ENCODE data around the gene SIPA1. TPM values are rescaled to one million over a fixed set of nuclear protein-coding genes. Genes with fewer than 3 reads are reported as not detected.
"Not testable (repeated sequence)": the region's sequence is repeated elsewhere in the genome, so short reads cannot be mapped to it uniquely, and the experiment has no call there.

Gene SIPA1
- total and polyA plus RNA-seq, 4 donors: 10.6 to 43.6 (median 34.8) TPM

DNA sequence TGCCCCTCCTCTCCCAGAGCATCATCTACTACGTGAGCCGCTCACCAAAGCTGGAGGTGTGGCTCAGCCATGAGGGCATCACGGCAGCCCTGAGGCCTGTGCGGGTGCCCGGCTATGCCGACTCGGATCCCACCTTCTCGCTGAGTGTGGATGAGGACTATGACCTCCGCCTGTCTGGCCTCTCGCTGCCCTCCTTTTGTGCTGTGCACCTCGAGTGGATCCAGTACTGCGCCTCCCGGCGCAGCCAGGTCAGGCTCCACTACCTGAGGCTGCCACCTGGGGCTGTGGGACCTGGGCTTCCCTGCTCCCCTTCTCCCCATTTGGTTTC, 3.8 kb upstream of the SIPA1 start:
- 95% methylated on average over 14 of the region's 14 CpGs for WGBS (ENCODE audit: insufficient coverage)
- DNase-seq (ENCODE audit: low read depth in 4 of 6, low spot score in 6 of 6): no peak
- Histone ChIP-seq H3K9me3 (ENCODE audit: control insufficient read depth, insufficient read depth, low read length) (no peaks in the 10 kb centered on the region), H3K4me3 (ENCODE audit: low read depth, low read length) (no peak overlapping the region), H3K4me1 (ENCODE audit: control insufficient read depth, insufficient read depth, low read length) (peaks cover 26% of the 10 kb centered on the region), H3K27me3 (ENCODE audit: control insufficient read depth, insufficient read depth, low read length) (no peaks in the 10 kb centered on the region), H3K27ac (ENCODE audit: low read depth, low read length) (no peak overlapping the region), H3K36me3 (ENCODE audit: control insufficient read depth, insufficient read depth, low read length) (peaks cover 85% of the 10 kb centered on the region)

DNA sequence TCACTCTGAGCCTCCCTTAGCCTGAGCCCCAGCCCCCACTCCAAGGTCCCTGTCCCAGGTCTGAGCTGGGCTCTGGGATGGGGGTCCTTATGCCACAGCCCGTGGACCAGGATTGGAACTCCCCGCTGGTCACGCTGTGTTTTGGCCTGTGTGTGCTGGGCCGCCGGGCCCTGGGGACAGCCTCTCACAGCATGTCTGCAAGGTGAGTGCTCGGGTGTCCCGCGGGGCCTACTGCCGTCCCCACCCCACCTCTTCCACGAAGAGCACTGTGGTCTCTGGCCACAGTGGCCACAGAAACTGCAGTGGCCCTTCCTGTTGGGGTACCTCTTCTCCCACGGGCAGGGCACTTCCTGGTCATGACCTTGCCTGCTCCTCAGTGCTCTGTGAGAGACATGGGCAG, 3.5 kb upstream of the SIPA1 start:
- no peak overlapping the region for H3K4me3 ChIP-seq (ENCODE audit: low read depth, low read length)
- WGBS (ENCODE audit: insufficient coverage): 95% methylated on average over 11 of the region's 11 CpGs
- no peaks in the 10 kb centered on the region for H3K27me3 ChIP-seq (ENCODE audit: control insufficient read depth, insufficient read depth, low read length)
- H3K27ac ChIP-seq (ENCODE audit: low read depth, low read length): no peak overlapping the region
- peaks cover 30% of the 10 kb centered on the region for H3K4me1 ChIP-seq (ENCODE audit: control insufficient read depth, insufficient read depth, low read length)
- H3K9me3 ChIP-seq (ENCODE audit: control insufficient read depth, insufficient read depth, low read length): no peaks in the 10 kb centered on the region
- H3K36me3 ChIP-seq (ENCODE audit: control insufficient read depth, insufficient read depth, low read length): peaks cover 81% of the 10 kb centered on the region
- DNase-seq (ENCODE audit: low read depth in 4 of 6, low spot score in 6 of 6): no peak

DNA sequence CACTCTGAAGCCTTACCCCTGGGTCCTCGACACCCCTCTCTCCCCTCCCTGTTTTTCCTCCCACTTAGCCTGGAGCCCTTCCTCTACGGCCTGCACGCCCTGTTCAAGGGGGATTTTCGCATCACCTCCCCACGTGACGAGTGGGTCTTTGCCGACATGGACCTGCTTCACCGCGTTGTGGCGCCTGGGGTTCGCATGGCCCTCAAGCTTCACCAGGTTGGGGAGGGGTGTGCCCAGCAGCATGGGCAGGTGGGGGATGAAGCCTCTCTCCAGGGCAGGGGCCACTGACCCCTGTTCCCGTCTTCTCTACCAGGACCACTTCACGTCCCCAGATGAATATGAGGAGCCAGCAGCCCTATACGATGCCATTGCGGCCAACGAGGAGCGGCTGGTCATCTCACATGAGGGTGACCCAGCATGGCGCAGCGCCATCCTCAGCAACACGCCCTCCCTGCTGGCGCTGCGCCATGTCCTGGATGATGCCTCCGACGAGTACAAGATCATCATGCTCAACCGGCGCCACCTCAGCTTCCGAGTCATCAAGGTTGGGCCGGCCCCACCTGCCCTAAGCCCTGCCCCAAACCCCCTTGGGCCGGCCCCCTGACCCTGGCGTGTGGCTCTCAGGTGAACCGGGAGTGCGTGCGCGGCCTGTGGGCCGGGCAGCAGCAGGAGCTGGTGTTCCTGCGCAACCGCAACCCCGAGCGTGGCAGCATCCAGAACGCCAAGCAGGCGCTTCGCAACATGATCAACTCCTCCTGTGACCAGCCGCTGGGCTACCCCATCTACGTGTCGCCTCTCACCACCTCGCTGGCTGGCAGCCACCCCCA, 2.8 kb upstream of the SIPA1 start:
- H3K9me3 ChIP-seq (ENCODE audit: control insufficient read depth, insufficient read depth, low read length): no peaks in the 10 kb centered on the region
- H3K4me1 ChIP-seq (ENCODE audit: control insufficient read depth, insufficient read depth, low read length): peaks cover 37% of the 10 kb centered on the region
- 96% methylated on average over 41 of the region's 46 CpGs for WGBS (ENCODE audit: insufficient coverage)
- H3K27ac ChIP-seq (ENCODE audit: low read depth, low read length): no peak overlapping the region
- H3K36me3 ChIP-seq (ENCODE audit: control insufficient read depth, insufficient read depth, low read length): peaks cover 79% of the 10 kb centered on the region
- H3K4me3 ChIP-seq (ENCODE audit: low read depth, low read length): no peak overlapping the region
- no peak for DNase-seq (ENCODE audit: low read depth in 4 of 6, low spot score in 6 of 6)
- no peaks in the 10 kb centered on the region for H3K27me3 ChIP-seq (ENCODE audit: control insufficient read depth, insufficient read depth, low read length)

DNA sequence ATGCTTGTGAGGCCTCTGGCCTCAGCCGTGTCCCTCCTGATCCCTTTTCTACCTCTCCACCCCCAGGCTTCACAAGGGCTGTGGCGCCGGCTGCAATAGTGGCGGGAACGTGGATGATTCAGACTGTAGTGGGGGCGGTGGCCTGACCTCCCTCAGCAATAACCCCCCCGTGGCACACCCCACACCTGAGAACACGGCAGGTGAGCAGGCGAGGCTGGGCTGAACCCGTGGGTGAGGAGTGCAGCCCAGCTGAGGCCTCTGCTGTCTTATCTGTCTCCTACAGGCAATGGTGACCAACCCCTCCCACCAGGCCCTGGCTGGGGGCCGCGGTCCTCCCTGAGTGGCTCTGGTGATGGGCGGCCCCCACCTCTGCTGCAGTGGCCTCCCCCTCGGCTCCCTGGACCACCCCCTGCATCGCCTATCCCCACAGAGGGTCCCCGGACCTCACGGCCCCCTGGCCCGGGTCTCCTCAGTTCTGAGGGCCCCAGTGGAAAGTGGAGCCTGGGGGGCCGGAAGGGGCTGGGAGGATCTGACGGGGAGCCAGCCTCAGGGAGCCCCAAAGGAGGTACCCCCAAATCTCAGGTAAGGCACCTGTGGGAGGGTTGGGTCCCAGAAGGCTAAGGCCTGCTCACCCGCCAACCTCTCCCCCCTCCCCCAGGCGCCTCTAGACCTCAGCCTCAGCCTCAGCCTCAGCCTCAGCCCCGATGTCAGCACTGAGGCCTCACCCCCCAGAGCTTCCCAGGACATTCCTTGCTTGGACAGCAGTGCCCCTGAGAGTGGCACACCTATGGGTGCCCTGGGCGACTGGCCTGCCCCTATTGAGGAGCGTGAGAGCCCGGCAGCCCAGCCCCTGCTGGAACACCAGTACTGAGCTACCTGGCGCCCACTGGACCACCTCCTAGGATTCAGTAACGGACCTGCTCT, 1.5 kb upstream of the SIPA1 start:
- H3K27me3 ChIP-seq (ENCODE audit: control insufficient read depth, insufficient read depth, low read length): no peaks in the 10 kb centered on the region
- peaks cover 47% of the 10 kb centered on the region for H3K4me1 ChIP-seq (ENCODE audit: control insufficient read depth, insufficient read depth, low read length)
- DNase-seq (ENCODE audit: low read depth in 4 of 6, low spot score in 6 of 6): no peak
- H3K27ac ChIP-seq (ENCODE audit: low read depth, low read length): no peak overlapping the region
- 94% methylated on average over 22 of the region's 28 CpGs for WGBS (ENCODE audit: insufficient coverage)
- H3K9me3 ChIP-seq (ENCODE audit: control insufficient read depth, insufficient read depth, low read length): no peaks in the 10 kb centered on the region
- H3K4me3 ChIP-seq (ENCODE audit: low read depth, low read length): no peak overlapping the region
- H3K36me3 ChIP-seq (ENCODE audit: control insufficient read depth, insufficient read depth, low read length): peaks cover 80% of the 10 kb centered on the region

DNA sequence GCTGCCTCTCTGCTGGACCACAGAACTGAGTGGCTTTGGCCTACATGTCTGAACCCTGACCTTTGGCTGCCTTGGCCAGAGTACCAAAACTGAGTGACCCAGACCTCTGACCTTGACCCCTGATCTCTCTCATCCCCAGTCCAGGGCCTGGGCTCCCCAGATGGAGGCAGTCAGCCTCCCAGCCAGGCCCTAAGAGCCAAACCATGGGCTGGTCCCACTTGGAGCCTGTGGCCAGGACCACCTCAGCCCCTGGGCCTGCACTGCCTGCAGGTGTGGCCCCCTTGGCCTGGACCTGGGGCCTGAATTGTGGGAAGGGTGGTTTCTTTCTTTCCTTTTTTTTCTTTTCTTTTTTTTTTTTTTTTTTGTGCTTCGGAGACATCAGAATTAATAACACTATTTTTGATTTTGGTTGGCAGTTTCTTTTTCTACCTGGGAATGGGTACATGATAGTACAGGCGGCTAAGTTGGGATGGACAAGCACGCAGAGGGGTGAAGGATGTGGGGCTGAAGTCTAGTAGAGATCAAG, 806 bp upstream of the SIPA1 start:
- Histone ChIP-seq H3K27me3 (ENCODE audit: control insufficient read depth, insufficient read depth, low read length) (no peaks in the 10 kb centered on the region), H3K36me3 (ENCODE audit: control insufficient read depth, insufficient read depth, low read length) (peaks cover 77% of the 10 kb centered on the region), H3K27ac (ENCODE audit: low read depth, low read length) (peak overlapping the region; percentile 61), H3K4me3 (ENCODE audit: low read depth, low read length) (no peak overlapping the region), H3K4me1 (ENCODE audit: control insufficient read depth, insufficient read depth, low read length) (peaks cover 55% of the 10 kb centered on the region), H3K9me3 (ENCODE audit: control insufficient read depth, insufficient read depth, low read length) (no peaks in the 10 kb centered on the region)
- 90% methylated on average over 2 of the region's 3 CpGs for WGBS (ENCODE audit: insufficient coverage)
- DNase-seq (ENCODE audit: low read depth in 4 of 6, low spot score in 6 of 6): no peak

DNA sequence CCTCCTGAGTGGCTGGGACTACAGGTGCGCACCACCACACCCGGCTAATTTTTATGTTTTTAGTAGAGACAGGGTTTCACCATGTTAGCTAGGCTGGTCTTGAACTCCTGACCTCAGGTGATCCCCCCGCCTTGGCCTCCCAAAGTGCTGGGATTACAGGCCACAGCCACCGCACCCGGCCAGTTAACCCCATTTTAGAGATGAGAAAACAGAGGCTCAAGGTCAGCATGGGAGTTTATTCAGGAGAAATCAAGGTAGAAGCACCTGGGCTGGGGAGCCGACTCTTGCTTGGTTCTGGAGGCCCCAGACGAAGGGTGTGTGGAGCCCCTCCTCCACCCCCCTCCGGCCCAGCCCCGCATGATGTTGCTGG, 1.3 kb downstream of the SIPA1 start:
- Histone ChIP-seq H3K36me3 (ENCODE audit: control insufficient read depth, insufficient read depth, low read length) (peaks cover 63% of the 10 kb centered on the region), H3K27ac (ENCODE audit: low read depth, low read length) (peak overlapping the region; percentile 95), H3K4me3 (ENCODE audit: low read depth, low read length) (peak overlapping the region; percentile 78), H3K4me1 (ENCODE audit: control insufficient read depth, insufficient read depth, low read length) (peaks cover 65% of the 10 kb centered on the region)
- not testable (repeated sequence) for H3K9me3 ChIP-seq (ENCODE audit: control insufficient read depth, insufficient read depth, low read length); H3K27me3 ChIP-seq (ENCODE audit: control insufficient read depth, insufficient read depth, low read length); DNase-seq (ENCODE audit: low read depth in 4 of 6, low spot score in 6 of 6)
- 84% methylated on average over 5 of the region's 9 CpGs for WGBS (ENCODE audit: insufficient coverage)

DNA sequence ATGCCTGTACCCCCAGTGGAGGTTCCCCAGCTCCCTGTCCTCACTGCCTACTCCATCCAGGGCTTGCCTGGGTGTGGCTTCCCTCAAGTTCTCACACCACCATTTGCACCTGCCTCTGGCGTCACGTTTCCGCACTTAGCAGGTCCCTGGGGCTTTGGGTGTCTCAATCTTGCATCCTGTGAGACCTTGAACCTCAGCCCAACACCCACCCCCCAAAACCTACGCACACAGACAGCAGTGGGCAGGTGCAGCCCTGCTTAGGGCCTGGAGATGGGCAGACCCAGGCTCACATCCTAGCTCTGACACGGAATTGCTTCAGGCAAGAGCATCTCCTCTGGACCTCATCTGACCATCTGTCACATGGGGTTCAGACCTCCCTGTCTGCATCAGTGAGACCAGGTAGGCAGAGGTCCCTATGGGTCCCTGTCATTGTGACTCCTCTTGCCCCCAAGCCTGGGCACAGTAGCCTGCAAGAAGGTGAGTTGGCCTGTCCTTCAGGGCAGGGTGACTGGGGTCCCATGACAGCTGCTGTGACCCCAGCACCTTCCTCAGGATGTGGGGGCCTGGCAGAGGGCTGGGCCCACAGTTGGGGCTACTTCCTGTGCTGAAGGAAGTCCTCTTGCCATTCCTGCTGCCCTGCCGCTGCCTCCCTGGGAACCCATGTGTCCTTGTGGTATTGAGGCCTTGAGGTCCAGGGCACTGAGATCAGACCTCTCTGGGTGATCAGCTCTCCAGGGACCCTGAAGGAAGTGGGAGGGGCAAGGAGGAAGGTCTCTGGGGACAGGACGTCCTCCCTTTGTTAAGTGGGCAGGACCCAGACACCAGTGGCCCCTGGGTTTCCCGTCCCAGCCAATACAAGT, 2.0 kb downstream of the SIPA1 start:
- 80% methylated on average over 8 of the region's 8 CpGs for WGBS (ENCODE audit: insufficient coverage)
- Histone ChIP-seq H3K4me1 (ENCODE audit: control insufficient read depth, insufficient read depth, low read length) (peaks cover 65% of the 10 kb centered on the region), H3K4me3 (ENCODE audit: low read depth, low read length) (peak overlapping the region; percentile 5), H3K27ac (ENCODE audit: low read depth, low read length) (peak overlapping the region; percentile 61), H3K9me3 (ENCODE audit: control insufficient read depth, insufficient read depth, low read length) (no peaks in the 10 kb centered on the region), H3K36me3 (ENCODE audit: control insufficient read depth, insufficient read depth, low read length) (peaks cover 60% of the 10 kb centered on the region), H3K27me3 (ENCODE audit: control insufficient read depth, insufficient read depth, low read length) (no peaks in the 10 kb centered on the region)
- no peak for DNase-seq (ENCODE audit: low read depth in 4 of 6, low spot score in 6 of 6)

DNA sequence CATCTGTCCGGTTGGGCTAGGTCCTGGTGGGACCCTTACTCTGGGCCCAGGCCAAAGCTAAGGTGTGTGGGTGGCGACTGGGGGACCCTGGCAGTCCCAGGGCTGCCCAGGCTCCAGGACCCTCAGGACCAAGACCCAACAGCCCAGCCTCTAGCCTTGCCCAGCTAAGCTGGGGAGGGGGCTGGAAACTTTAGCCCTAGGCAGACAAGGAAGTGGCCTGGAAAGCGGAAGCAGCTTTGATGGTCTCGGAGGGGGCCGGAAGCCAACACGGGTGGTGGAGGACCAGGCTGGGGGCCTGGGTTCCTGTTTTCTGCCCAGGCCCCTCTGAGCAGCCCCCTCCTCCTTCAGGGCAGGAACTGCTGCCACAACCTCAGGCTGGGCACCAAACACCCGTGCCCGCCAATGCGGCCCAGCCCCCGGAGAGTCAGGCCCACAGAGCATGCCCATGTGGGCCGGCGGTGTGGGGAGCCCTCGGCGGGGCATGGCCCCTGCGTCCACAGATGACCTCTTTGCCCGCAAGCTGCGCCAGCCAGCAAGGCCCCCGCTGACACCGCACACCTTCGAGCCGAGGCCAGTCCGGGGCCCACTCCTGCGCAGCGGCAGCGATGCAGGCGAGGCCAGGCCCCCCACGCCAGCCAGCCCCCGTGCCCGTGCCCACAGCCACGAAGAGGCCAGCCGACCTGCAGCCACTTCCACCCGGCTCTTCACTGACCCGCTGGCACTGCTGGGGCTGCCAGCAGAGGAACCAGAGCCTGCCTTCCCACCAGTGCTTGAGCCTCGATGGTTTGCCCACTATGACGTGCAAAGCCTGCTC, 2.8 kb downstream of the SIPA1 start:
- H3K4me3 ChIP-seq (ENCODE audit: low read depth, low read length): no peak overlapping the region
- H3K27ac ChIP-seq (ENCODE audit: low read depth, low read length): peak overlapping the region; percentile 57
- H3K36me3 ChIP-seq (ENCODE audit: control insufficient read depth, insufficient read depth, low read length): peaks cover 60% of the 10 kb centered on the region
- H3K4me1 ChIP-seq (ENCODE audit: control insufficient read depth, insufficient read depth, low read length): peaks cover 65% of the 10 kb centered on the region
- WGBS (ENCODE audit: insufficient coverage): 86% methylated on average over 34 of the region's 35 CpGs
- DNase-seq (ENCODE audit: low read depth in 4 of 6, low spot score in 6 of 6): peak in 1 of 6 donors; percentile 31
- no peaks in the 10 kb centered on the region for H3K9me3 ChIP-seq (ENCODE audit: control insufficient read depth, insufficient read depth, low read length)
- H3K27me3 ChIP-seq (ENCODE audit: control insufficient read depth, insufficient read depth, low read length): no peaks in the 10 kb centered on the region

Data from spinal cord (tissue), 10 donors.